Posterior vena cava (tissue), 2 donors: Measurements from ENCODE around the gene FAM185A. TPM values are rescaled to one million over a fixed set of nuclear protein-coding genes. Genes with fewer than 3 reads are reported as not detected.
"Not testable (repeated sequence)": the region's sequence is repeated elsewhere in the genome, so short reads cannot be mapped to it uniquely, and the experiment has no call there.

Experiments
- DNase-seq: peaks from one replicate; pipeline ENCODE4 v3.0.0-alpha.2; 2020; ENCODE audit warnings: low spot score
- intact Hi-C, 2 donors: fragments of 100-400 bp; cut with DNase I; formaldehyde crosslinking; loops; one replicate each; pipeline versions ENCODE4 v1.14.1 to v1.14.2; 2022 to 2023
- total RNA-seq, 2 donors: library from RNA; stranded (reverse); fragmentation: NEBNext Ultra II Directional; extraction: Animal tissue kit (Norgen Biotek cat#: 25700); gene quantifications; one replicate each; pipeline ENCODE4 v1.2.1, GENCODE V29; 2021
- donor health status: DM: yes; HTN: yes; CAD: no.
- donor health status: DM: yes; HTN: yes; CAD: no.

FAM185A gene
- total RNA-seq, 2 donors from 2014 or later: 5.2 to 8.0 TPM

DNA sequence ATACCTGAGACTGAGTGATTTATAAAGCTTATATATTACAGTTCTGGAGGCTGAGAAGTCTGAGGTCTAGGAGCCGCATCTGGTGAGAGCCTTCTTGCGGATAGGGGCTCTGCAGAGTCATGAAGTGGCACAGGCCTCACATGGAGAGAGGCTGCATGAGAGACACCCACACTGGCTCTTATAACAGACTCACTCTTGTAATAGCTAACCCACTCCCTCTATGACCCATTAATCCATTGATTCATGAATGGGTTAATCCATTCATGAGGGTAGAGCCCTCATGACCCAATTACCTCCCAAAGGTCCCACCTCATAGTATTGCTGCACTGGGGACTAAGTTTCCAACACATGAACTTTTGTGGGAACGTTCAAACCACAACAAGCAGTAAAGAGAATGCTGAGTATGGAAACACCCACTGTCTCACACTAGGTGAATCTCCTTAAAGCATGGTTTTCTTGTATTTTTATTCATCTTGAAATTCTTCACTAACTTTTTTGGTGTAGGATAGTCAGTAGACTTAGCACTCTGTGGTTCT, 20.9 kb downstream of the FAM185A start:
- DNase-seq, intact Hi-C loops: not testable (repeated sequence)

DNA sequence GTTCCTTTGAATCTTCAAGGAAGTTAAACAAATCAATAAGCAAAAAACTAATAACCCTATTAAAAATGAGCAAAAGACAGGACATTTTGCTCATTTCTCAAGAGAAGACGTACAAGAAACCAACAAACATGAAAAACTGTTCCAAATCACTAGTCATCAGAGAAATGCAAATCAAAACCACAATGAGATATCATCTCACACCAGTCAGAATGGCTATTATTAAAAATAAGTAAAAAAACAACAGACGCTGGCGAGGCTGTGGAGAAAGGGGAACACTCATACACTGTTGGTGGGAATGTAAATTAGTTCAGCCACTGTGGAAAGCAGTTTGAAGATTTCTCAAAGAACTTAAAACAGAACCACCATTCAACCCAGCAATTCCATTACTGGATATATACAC, 21.7 kb downstream of the FAM185A start:
- intact Hi-C loops, DNase-seq: not testable (repeated sequence)

DNA sequence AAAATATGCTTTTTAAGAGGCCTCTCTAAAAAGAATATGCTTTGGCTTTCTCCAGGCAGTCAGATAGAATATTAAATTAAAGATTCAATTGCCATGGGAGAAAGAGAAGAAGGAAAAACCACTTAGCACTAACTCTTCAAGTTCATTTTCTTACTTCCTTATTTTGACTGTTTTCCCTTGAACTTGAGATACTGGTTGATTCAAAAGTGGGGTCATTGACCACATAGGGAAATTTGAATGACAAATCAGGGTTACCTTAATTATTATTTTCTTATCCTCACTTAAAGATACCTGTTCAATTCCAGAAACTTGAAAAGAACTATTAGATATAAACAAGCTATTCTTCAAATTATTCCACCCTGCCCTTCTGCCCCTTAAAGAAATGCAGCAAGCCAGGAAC, 27.4 kb downstream of the FAM185A start:
- DNase-seq, intact Hi-C loops: not testable (repeated sequence)

DNA sequence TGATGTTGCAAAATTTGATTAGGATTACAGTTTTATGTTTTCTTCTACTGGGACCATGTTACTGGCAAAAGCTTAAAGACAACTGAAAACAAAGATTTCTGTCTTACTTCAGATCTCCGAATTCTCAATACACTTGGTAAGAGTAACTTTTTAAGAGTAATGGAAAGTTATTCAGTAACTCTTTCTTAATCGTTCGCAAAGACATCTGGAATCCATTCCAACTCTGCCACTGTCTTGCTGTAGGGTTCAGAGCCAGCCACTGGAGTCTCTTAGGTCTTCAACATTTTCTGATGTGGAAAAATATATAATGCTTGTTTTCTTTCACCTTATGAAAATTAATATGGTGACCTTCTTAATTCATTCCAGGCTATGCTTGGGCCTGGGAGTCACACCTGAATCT, 29.9 kb downstream of the FAM185A start:
- DNase-seq, intact Hi-C loops: not testable (repeated sequence)

DNA sequence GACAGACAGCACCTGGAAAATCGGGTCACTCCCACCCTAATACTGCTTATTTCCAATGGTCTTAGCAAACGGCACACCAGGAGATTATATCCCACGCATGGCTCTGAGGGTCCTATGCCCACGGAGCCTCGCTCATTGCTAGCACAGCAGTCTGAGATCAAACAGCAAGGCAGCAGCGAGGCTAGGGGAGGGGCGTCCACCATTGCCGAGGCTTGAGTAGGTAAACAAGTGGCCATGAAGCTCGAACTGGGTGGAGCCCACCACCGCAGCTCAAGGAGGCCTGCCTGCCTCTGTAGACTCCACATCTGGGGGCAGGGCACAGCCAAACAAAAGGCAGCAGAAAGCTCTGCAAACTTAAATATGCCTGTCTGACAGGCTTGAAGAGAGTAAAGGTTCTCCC, 32.1 kb downstream of the FAM185A start:
- DNase-seq, intact Hi-C loops: not testable (repeated sequence)

DNA sequence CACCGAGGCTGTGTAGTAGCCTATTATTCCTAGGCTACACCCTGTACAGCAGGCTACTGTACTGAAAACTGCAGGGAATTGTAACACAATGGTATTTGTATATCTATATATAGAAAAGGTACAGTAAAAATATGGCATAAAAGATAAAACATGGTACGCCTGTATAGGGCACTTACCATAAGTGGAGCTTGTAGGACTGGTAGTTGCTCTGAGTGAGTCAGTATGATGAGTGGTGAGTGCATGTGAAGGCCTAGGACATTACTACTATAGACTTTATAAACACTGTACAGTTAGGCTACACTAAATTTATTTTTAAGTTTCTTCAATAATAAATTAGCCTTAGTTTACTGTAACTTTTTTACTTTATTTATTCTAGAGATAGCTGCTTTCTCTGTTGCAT, 40.0 kb downstream of the FAM185A start:
- DNase-seq, intact Hi-C loops: not testable (repeated sequence)

DNA sequence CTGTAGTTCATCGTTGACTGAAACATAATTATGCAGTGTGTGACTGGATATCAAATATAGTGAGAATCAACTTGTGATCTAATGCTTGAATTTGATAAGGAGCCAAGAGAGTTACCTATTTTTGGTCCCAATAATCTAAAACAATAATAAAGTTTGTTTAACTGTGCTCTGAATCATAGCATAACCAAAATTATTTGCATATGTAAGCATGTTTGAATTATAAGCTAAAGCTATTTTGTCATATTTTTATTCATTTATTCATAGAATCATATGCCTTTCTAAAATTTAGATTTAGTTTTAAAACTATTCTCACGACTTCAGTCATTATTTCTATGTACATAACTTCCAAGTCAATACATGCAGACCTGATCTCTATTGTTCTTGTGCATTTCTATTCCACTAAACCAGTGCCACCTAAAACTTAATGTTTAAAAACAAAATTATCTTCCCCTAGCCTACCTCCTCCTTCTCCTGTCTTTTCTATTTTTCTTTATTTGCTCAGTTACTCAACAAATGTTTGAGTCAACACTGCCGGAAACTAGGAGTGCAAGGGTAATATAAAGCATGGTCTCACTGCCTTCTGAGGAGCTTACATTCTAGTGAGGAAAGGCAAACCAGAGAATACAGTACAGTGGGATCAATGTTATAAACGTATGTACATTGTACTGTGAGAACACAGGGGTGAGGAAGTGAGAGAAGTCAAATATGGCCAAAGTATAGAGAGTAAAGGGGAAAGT, 41.7 kb downstream of the FAM185A start:
- DNase-seq, intact Hi-C loops: not testable (repeated sequence)

DNA sequence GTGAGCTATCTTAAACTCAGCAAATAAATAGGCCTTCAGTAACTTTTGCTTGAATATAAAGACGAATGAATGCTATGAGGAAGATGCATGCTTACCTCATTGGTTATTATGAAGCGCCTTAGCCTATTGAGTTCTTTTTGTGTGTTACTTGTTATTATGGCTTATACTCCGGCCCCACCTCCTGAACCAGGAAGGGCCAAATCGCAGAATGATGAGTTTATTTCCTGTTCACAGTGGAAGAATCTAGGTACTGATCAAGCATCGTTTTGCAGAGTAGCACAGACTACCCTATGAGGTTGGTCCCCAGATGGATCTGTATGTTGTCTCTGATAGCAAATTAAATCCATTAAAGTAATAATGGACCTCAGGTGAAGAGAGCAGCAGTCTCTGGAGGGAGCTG, 42.6 kb downstream of the FAM185A start:
- intact Hi-C loops, DNase-seq: not testable (repeated sequence)

DNA sequence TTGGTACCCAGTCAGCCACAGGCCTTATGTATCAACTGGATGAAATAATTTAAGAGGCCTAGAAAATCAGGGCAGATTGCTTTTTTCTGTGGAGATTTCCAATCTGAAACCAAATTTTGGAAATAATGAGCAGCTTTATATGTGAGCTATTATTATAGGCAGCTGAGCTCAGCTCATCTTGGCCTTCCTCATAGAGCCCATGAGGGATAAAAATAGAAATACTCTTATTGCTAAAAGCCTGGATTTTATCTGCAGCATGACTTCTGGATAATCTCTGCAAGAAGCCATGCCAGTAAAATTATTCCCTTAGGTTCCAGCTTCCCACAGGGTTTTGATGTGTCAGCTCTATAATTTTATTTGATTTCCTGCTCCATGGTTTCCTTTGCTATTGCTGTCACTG, 43.0 kb downstream of the FAM185A start:
- intact Hi-C loops, DNase-seq: not testable (repeated sequence)

DNA sequence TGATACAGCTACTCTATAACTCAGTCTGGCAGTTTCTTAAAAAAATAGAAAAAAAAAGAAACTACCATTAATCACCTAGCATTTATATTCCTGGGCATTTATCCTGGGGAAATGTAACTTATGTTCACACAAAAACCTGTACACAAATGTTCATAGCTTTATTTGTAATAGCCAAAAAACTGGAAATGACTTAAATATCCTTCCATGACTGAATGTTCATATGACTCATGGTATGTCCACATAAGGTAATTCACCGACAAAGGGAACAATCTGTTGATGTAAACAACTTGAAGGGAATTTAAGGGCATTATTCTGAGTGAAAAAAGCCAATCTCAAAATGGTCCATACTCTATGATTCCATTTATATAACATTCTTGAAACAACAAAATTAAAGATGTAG, 45.8 kb downstream of the FAM185A start:
- intact Hi-C loops, DNase-seq: not testable (repeated sequence)

DNA sequence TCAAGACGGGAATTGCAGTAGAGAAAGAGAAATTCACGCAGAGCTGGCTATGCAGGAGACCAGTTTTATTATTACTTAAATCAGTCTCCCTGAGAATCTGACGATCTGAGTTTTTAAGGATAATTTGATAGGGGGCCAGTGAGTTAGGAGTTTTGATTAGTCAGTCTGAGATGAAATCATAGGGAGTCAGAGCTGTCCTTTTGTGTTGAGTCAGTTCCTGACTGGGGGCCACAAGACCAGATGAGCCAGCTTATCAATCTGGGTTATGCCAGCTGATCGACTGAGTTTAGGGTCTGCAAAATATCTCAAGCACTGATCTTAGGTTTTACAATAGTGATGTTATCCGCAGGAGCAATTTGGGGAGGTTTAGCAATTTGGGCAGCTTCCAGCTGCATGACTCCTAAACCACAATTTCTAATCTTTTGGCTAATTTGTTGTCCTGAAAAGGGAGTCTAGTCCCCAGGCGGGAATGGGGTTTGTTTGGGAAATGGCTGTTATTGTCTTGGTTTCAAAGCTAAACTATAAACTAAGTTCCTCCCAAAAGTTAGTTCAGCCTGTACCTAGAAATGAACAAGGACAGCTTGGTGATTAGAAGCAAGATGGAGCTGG, 47.3 kb downstream of the FAM185A start:
- intact Hi-C loops, DNase-seq: not testable (repeated sequence)

DNA sequence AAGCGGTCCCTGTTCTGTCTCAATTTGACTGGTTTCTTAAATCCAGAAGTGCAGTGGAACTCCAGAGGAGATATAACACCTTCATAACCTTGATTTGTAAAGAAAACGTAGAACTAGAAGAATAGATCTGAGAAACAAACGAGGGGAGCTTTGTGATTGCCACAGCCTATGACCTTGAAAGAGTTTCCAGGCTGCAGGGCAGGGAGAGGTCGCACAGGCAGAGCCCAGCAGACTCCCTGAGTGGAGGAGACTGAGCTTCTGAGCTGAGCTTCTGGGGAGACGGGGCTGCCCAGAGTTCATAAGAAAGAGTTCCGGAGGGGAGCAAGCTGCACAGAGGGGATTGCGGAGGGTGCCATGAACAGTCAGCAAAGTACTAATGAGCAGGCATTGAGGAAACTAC, 57.8 kb downstream of the FAM185A start:
- intact Hi-C loops: no loop called here
- DNase-seq: no peak

DNA sequence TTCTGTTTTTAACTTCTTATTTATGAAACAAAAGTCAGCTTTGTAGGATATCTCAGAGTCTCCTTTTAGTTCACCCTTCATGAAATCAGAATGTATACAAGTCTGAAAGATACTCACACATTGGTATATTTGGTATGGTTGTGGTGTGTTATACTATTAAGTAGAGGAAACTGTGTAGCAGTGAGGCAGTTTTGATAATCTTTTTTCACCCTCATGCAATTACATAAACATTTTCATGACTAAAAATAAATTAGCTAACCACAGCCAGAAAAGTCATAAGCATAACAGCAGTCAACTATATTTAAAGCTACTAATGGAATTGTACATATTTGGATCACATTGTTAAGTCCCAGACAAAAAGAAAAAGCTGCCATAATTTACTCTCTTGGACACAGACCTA, 62.1 kb downstream of the FAM185A start:
- intact Hi-C loops: no loop called here
- no peak for DNase-seq

DNA sequence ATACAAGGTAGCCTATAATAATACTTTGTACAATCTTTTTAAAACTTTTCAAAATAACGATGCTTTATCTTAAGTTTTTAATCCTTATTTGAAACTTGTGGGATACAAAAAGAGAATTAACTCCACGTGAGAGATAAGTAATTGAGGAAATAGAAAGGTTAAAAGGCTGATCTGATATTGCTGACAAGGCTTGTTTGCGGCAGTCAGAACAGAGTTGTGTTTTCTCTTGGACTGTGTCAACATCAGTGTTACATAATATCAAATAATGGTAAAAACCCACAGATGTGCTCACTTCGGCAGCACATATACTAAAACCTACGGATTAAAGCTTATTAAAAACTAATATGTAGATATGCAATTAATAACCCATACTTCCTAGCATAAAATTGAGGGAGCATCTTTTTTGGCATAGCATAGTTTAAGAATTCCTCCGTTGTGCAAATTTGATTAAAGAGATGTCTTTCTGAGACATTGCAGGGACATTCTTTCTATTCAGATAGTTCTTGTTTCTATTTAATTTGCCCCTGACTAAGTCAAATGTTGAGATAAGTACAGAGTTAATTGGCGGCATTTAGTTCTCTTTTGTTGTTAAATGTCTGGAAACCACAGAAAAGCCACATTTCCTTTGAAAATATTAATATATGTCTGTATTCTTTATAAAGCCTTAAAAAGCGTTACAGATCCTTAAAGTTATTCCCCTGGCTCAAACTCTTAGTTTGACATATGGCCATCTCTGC, 63.3 kb downstream of the FAM185A start:
- intact Hi-C loops: no loop called here

DNA sequence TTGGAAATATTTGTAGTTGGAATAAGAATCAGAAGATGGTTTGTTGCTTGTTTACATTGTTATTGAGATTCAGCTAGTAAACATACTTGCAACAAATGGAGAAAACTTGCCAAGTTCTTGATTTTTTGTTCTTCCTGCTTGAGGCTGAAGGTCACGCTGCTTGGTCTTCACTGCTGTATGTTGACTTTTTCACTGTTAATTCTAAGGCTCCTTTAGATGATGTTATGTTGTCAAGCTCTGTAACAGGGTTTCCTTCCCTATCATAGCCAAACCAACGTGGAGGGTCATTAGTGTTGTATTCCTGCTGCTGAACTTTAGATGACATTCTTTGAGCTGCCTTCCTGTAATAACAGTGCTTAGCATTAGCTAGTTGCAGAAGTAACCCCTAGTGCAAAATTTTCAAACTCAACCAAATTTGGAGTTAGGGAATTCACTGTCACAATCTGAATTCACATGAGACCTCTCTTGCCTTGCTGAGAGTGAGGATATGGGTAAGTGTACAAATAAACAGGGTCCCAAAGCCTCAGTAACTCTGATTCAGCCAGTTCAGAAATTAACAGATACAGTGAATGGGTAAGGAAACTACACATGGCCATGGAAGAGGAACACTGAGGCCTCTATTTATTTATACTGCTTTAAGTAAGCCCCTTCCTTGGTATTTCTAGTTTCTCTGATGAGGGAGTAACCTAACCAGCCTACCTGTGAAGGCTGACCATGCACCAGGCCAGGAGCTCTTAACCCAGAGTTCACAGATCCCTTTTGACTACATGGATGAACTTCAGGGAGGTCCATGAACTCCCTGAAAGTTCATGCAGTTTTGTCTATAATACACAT, 64.6 kb downstream of the FAM185A start:
- no peak for DNase-seq
- intact Hi-C loops: no loop called here

More for the DNA sequence above, 63.3 kb downstream of the FAM185A start:
- no peak for DNase-seq

DNA sequence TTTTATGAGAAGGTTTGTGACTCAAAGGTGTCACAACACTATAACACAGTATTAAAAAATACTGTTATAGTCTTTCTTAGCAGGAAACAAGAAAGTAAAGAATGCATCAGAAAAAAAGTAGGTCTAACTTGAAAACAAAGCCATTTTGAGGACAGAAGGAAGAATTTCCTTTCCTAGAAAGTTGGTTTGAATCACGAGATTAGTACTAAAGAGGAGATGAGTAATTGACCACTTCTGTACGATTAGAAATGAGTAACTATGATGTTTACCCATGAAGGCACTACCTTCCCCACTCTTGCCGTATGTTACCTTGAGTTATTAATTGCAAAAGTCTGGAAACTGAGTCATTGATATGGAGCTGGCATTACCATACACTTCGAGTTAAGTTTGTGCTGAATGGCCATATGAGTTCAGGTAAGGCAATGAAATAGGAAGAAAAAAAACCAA, 65.2 kb downstream of the FAM185A start:
- intact Hi-C loops: no loop called here
- no peak for DNase-seq

DNA sequence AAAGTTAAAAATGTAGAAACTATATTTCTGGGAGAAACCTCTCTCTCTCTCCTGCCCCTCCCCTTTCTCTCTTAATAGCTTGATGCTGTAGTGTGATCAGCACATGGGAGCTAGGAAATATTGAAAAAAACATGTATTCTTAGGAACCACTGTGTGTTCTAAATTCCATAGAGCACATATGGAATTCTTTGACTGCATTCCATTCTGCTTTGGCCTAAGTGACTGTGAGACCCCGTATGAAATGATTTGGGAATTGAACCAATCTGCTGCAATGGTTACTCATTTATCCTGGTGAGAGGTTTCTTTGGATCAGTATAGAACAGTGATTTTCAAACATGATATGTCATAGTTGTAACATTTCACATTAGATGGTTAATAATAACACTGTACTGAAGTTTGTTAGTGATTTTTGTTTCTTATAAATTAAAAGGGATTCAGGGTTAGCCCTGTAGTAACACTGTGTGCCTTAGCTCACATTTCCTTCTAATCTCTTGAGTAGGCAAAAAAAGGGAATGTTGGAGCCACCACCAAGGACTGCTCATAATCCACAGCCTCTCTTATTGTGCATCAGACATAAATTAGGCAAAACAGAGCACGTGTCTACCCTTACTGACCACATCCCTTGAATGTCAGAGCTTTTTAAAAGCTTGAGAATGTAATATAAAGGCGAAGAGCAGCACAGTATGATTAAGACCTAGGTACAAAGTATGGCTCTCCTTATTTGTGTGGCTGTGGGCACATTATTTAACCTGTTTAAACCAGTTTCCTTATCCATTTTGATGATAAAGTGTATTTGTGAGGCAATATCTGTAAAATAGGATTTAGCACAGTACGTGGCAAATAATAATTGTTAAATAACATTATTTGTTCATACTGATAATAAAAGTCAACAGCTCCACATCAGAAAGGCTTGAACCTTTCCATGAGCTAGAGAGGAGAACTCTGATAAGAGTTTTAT, 69.1 kb downstream of the FAM185A start:
- DNase-seq: no peak
- intact Hi-C loops: no loop called here

DNA sequence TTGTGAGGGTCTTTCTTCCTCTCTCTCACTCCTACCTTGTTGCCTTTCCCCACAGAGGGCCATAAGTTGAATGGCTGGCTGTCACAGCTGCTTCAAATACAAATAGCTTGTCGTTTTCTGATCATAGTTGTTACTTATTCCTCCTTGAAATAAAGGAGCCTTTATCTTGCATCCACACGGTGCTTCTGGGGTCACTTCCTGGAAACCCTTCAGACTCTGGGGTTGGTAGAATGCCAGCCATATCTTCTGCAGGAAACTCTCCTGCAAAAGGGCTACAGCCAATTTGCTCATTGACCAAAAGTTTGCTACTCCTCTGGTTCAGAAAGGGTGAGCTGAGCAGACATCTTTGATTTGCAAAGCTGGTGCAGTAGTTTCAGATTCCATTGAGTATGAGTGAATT, 70.4 kb downstream of the FAM185A start:
- intact Hi-C loops: no loop called here
- DNase-seq: no peak
